ENCODE measurements around the gene CCR9. TPM values are rescaled to one million over a fixed set of nuclear protein-coding genes. Genes with fewer than 3 reads are reported as not detected.

Gene CCR9
- total RNA-seq, 4 donors from 2014 or later: 0.78 TPM; not detected in 3

DNA sequence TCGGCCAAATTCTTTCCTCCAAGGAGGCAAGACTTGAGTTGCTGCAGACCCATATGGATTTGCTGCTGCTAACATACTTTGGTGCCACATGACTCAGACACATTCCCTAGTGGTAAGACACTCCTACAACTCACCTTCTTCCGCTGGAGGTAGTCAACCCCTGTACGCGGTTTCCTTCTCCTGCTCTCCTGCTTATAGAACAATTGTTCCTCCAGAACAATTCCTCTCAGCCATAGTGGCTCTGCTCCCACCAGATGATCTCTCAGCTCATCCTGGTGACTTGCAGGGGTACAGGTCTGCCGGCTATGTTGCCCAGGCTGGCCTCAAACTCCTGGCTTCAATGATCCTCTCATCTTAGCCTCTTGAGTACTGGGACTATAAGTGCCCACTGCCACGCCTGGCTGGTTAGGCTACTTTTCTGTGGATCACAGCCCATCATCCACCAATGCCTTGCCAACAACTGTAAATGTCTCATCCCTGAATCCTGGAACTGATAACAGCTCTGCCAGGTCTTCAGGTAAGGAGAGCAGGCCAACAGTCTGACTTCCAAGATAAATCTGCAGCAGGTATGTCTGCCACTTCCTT lies 54.5 kb downstream of the CCR9 start:
- H3K36me3 ChIP-seq: peaks cover 0 to 74% (median 0%) of the 10 kb centered on the region in 3 donors
- no peak overlapping the region for H3K4me3 ChIP-seq
- H3K9me3 ChIP-seq: peaks cover 0 to 6% (median 0%) of the 10 kb centered on the region in 4 donors
- H3K27ac ChIP-seq: no peak overlapping the region
- peaks cover 0 to 7% (median 0%) of the 10 kb centered on the region in 4 donors for H3K4me1 ChIP-seq
- no peaks in the 10 kb centered on the region for H3K27me3 ChIP-seq
- no peak for DNase-seq (ENCODE audit: low spot score in 2 of 2)
- 86 to 91% methylated on average over 6 of the region's 6 CpGs for WGBS, 2 donors
- TF ChIP-seq, protein P1, sequence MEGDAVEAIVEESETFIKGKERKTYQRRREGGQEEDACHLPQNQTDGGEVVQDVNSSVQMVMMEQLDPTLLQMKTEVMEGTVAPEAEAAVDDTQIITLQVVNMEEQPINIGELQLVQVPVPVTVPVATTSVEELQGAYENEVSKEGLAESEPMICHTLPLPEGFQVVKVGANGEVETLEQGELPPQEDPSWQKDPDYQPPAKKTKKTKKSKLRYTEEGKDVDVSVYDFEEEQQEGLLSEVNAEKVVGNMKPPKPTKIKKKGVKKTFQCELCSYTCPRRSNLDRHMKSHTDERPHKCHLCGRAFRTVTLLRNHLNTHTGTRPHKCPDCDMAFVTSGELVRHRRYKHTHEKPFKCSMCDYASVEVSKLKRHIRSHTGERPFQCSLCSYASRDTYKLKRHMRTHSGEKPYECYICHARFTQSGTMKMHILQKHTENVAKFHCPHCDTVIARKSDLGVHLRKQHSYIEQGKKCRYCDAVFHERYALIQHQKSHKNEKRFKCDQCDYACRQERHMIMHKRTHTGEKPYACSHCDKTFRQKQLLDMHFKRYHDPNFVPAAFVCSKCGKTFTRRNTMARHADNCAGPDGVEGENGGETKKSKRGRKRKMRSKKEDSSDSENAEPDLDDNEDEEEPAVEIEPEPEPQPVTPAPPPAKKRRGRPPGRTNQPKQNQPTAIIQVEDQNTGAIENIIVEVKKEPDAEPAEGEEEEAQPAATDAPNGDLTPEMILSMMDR (IDR thresholded peaks at IDR 0.05): no peak
- TF ChIP-seq POLR2A (IDR thresholded peaks at IDR 0.05): no peak
- TF ChIP-seq EP300 (IDR thresholded peaks at IDR 0.05): no peak

DNA sequence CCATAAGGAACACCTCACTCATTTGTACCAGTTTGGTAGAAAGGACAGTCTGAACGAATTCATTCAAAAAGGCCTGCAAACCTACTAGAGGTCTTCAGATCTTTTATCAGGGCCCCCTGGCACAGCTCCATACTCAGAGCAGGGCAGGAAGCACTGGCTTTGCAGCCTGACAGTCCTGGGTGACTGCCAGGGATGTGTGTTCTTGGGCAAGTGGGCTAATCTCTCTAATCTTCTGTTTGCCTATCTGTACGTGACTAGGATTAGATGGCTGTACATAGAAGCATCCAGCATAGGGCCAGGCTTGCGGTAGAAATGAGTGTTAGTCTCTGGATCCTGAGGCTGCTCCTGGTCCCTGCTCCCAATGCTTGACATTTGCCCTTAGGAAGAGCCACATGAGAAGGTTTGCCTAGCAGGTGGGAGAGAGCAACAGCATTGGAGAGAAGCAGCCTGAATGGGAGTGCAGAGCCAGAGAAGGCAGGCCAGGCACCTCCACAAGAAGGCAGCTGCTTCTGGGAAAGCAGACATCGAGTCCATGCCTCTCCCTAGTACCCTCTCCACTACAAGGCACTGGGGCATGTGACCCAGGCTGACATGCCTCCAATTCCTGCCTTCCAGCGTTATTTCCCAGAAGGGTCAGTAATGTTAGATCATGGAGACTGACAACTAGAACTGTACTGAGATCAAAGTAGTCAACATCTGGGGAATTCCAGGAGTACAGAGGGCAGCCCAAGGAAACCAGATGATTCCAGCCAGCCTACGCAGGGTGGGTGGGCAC lies 55.9 kb downstream of the CCR9 start:
- Histone ChIP-seq H3K4me1 (peaks cover 0 to 7% (median 0%) of the 10 kb centered on the region in 4 donors), H3K27ac (no peak overlapping the region), H3K9me3 (peaks cover 0 to 6% (median 0%) of the 10 kb centered on the region in 4 donors), H3K36me3 (peaks cover 0 to 74% (median 0%) of the 10 kb centered on the region in 3 donors), H3K27me3 (no peaks in the 10 kb centered on the region), H3K4me3 (no peak overlapping the region)
- 67 to 79% methylated on average over 5 of the region's 6 CpGs for WGBS, 2 donors
- DNase-seq (ENCODE audit: low spot score in 2 of 2): no peak
- TF ChIP-seq EP300 (IDR thresholded peaks at IDR 0.05) (no peak), POLR2A (IDR thresholded peaks at IDR 0.05) (no peak)
- TF ChIP-seq, protein P1 (IDR thresholded peaks at IDR 0.05): no peak

DNA sequence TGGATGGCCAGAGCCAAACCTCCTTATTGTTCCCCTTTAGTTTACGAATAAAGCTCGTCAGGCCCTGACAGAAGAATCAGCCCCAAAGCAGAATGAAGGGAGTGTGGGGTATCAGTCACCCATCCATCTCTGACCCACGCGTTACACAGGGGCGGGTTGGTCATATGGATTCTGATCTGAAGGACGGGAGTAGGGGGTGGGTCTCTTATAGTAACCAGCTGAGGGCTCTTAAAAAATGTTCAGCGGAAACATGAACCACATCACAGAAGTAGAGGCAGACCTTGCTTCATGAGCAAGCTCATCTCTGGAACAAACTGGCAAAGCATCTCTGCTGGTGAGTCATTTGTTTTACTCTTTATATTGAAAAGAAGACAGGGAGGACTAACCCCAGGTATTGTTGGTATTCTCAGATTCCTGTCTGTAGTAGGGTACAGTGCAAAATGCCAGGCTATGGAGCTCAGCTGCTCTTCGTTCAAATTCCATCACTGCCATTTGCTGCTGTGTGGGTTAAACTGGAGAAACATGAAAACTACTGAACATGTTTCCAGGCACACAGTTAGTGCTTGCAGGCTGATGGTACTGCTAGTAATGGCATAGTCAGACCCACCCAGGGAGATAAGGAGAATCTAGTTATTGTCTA lies 57.0 kb downstream of the CCR9 start, which contains the start of gene CXCR6:
CXCR6 (plus strand) TSS at position 258 of the 640 bp plus-strand sequence. CDS start 3,018 bp downstream, outside the sequence.
- no peak for TF ChIP-seq POLR2A (IDR thresholded peaks at IDR 0.05)
- TF ChIP-seq EP300 (IDR thresholded peaks at IDR 0.05): no peak
- TF ChIP-seq, protein P1 (IDR thresholded peaks at IDR 0.05): no peak
- peaks cover 0 to 76% (median 0%) of the 10 kb centered on the region in 3 donors for H3K36me3 ChIP-seq
- DNase-seq (ENCODE audit: low spot score in 2 of 2): no peak

DNA sequence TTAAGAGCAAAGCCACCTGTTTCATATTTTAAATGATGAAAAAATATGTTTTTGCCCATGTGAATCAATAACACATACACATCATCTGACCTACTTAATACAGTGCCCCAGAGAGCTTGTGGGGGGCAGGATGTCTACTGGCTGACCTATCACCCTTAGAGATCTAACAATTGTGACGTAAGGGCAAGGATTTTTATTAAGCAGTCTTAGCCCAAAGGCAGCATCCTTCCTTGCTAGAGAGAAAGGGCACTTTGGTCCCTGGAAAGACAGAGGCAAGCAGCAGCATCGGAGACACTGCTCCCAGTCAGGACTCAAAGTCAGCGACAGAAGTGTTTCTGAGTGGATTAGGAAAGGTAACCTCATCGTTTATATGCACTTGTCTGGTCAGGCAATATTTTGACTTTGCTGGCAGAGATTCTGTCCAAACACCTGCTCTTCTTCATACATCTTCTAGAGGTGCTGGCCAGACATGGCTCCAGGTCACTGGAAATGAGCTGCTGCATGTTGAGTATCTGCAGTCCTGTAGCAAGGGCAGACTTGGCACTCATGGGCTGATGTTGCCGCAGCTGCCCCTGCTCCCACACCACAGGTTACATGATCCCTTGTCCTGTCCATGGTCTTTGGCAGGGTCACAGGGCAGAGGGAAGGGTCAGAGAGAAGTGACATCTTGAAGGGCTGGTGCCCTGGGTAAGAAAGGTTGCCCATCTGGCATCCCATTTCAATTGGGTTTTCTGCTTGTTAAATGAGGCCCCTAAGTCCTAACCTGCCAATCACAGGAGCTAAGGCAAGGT lies 58.7 kb downstream of the CCR9 start:
- H3K4me1 ChIP-seq: no peaks in the 10 kb centered on the region
- peaks cover 0 to 92% (median 5%) of the 10 kb centered on the region in 3 donors for H3K36me3 ChIP-seq
- H3K9me3 ChIP-seq: peaks cover 0 to 6% (median 0%) of the 10 kb centered on the region in 4 donors
- WGBS, 2 donors: 87 to 89% methylated on average over 5 of the region's 5 CpGs
- H3K27me3 ChIP-seq: no peaks in the 10 kb centered on the region
- H3K27ac ChIP-seq: no peak overlapping the region
- no peak overlapping the region for H3K4me3 ChIP-seq
- DNase-seq (ENCODE audit: low spot score in 2 of 2): no peak
- no peak for TF ChIP-seq EP300 (IDR thresholded peaks at IDR 0.05)
- TF ChIP-seq, protein P1 (IDR thresholded peaks at IDR 0.05): no peak
- TF ChIP-seq POLR2A (IDR thresholded peaks at IDR 0.05): no peak

More for the DNA sequence above, 57.0 kb downstream of the CCR9 start, which contains the start of gene CXCR6:
- 91 to 95% methylated on average over 8 of the region's 8 CpGs for WGBS, 2 donors
- Histone ChIP-seq H3K27ac (peak within 1 kb of the TSS in 1 of 4 donors; percentile 40), H3K27me3 (no peaks in the 10 kb centered on the region), H3K9me3 (peaks cover 0 to 6% (median 0%) of the 10 kb centered on the region in 4 donors), H3K4me3 (no peak within 1 kb of the TSS), H3K4me1 (peaks cover 0 to 7% (median 0%) of the 10 kb centered on the region in 4 donors)
